Fibroblast of villous mesenchyme (primary cell): ENCODE measurements around the gene MAGEA9. TPM values are rescaled to one million over a fixed set of nuclear protein-coding genes. Genes with fewer than 3 reads are reported as not detected.
"Not testable (repeated sequence)": the region's sequence is repeated elsewhere in the genome, so short reads cannot be mapped to it uniquely, and the experiment has no call there.

Source experiments
- DNase-seq: peaks from one replicate; pipeline ENCODE4 v3.0.0-alpha.2; 2010; ENCODE audit warnings: low read depth
- H3K4me3 ChIP-seq: 2 replicates; pipeline ENCODE4 v1.5.1; 2011; ENCODE audit warnings: low read depth, mild to moderate bottlenecking, low read length
- small RNA-seq: library from RNA; depleted of rRNA; stranded (forward); fragments of <200 nt; gene quantifications from one replicate; pipeline ENCODE3, GENCODE V24; 2012
- total RNA-seq: library from RNA; depleted of rRNA; stranded (reverse); fragments of >200 nt; gene quantifications from 2 replicates; pipeline ENCODE4 v1.2.3, GENCODE V29; 2012
- TF ChIP-seq, protein P1 (sequence below): IDR thresholded peaks from 2 replicates; pipeline ENCODE4 v1.5.1; 2012; ENCODE audit warnings: low read depth, mild to moderate bottlenecking, low read length; ENCODE audit not compliant: insufficient read depth

The MAGEA9 gene
- total RNA-seq, 1 donor = not detected

GRCh38 chrX:149830192-149830873 is 48.6 kb downstream of the MAGEA9 start:
- peak overlapping the region; percentile 30 for H3K4me3 ChIP-seq
- TF ChIP-seq, protein P1, sequence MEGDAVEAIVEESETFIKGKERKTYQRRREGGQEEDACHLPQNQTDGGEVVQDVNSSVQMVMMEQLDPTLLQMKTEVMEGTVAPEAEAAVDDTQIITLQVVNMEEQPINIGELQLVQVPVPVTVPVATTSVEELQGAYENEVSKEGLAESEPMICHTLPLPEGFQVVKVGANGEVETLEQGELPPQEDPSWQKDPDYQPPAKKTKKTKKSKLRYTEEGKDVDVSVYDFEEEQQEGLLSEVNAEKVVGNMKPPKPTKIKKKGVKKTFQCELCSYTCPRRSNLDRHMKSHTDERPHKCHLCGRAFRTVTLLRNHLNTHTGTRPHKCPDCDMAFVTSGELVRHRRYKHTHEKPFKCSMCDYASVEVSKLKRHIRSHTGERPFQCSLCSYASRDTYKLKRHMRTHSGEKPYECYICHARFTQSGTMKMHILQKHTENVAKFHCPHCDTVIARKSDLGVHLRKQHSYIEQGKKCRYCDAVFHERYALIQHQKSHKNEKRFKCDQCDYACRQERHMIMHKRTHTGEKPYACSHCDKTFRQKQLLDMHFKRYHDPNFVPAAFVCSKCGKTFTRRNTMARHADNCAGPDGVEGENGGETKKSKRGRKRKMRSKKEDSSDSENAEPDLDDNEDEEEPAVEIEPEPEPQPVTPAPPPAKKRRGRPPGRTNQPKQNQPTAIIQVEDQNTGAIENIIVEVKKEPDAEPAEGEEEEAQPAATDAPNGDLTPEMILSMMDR = no peak
- peak; percentile 1 for DNase-seq

DNA sequence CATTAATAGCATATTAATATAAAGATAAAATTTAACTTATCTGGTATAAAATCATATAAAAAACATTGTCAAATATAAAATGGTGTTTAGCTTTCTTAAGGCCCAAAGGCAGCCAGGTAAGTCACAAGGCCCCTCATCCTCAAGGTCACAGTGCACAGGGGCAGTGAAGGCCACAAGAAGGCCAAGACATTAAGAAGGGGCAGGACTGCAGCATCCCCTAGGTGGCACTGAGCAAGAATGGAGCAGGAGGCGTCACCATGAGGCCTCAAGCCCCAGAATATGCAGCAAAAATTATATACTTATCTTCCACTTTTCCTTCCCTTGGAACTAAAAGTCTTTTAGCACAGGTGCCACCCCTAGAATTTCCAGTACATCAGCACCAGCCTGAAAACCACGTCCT is 49.7 kb downstream of the MAGEA9 start:
- TF ChIP-seq, protein P1 = no peak
- DNase-seq = no peak
- no peak overlapping the region for H3K4me3 ChIP-seq

- H3K4me3 ChIP-seq, DNase-seq: not testable (repeated sequence)
These were observed 55.0 kb downstream of the MAGEA9 start for GRCh38 chrX:149836728-149837127.

GRCh38 chrX:149837167-149837566 is 55.4 kb downstream of the MAGEA9 start:
- DNase-seq = no peak
- H3K4me3 ChIP-seq = no peak overlapping the region
- TF ChIP-seq, protein P1 = no peak

Small RNA genes lying within 50 kb of the gene (small RNA-seq; reads per million reads assigned to genes)
- gene AC244098.1 (not detected), gene AC244098.2 (not detected), gene AC244098.3 (not detected)

Other genes starting within 250 kb of the MAGEA9 start
- 11.7 and 12.2 TPM in 2 replicates for gene EOLA1, start 240.9 kb upstream of the MAGEA9 start, total RNA-seq
- not detected in 2 replicates for gene HSFX3, start 232.0 kb upstream of the MAGEA9 start, total RNA-seq
- under 0.01 TPM in 1 of 2 replicates, not detected in the other for gene MAGEA9B, start 194.5 kb upstream of the MAGEA9 start, total RNA-seq
- 0.86 TPM in 1 of 2 replicates, not detected in the other for gene HSFX2, start 186.6 kb upstream of the MAGEA9 start, total RNA-seq
- gene TMEM185A, start 150.1 kb upstream of the MAGEA9 start, total RNA-seq = 14.5 and 17.7 TPM in 2 replicates
- not detected in 2 replicates for gene MAGEA11, start 69.9 kb upstream of the MAGEA9 start, total RNA-seq
- 0.43 and 0.64 TPM in 2 replicates for gene HSFX1, start 7.9 kb upstream of the MAGEA9 start, total RNA-seq
- not detected in 2 replicates for gene MAGEA8, start 99.3 kb downstream of the MAGEA9 start, total RNA-seq
- gene HSFX4, start 147.6 kb downstream of the MAGEA9 start, total RNA-seq = not detected in 2 replicates
- 16.4 and 23.2 TPM in 2 replicates for gene EOLA2, start 156.6 kb downstream of the MAGEA9 start, total RNA-seq